ENCODE data around the gene EFHC2.

DNA sequence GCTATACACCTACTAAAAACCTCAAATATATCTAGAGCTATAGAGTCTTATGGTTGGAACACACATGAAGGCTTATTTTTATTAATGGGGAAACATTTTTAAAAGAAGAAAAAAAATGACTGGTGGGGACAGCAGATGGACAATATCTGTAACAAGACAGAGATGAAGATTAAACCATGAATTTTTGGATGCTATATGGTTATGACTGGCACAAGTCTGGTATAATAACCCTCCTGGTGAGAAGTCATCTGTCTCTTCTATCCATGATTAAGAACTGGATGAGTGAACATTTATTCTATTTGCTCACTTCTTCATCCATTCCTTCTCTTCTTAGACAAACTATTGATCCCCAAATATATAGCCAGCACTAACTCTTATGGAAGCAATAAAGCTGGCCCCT, 104.4 kb downstream of the EFHC2 start:
- TF ChIP-seq, protein P1, sequence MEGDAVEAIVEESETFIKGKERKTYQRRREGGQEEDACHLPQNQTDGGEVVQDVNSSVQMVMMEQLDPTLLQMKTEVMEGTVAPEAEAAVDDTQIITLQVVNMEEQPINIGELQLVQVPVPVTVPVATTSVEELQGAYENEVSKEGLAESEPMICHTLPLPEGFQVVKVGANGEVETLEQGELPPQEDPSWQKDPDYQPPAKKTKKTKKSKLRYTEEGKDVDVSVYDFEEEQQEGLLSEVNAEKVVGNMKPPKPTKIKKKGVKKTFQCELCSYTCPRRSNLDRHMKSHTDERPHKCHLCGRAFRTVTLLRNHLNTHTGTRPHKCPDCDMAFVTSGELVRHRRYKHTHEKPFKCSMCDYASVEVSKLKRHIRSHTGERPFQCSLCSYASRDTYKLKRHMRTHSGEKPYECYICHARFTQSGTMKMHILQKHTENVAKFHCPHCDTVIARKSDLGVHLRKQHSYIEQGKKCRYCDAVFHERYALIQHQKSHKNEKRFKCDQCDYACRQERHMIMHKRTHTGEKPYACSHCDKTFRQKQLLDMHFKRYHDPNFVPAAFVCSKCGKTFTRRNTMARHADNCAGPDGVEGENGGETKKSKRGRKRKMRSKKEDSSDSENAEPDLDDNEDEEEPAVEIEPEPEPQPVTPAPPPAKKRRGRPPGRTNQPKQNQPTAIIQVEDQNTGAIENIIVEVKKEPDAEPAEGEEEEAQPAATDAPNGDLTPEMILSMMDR (IDR thresholded peaks at IDR 0.05; ENCODE audit: control extremely low read depth in 1 of 3, insufficient read depth in 1 of 3, low read depth in 1 of 3, low read length in 3 of 3): no peak
- TF ChIP-seq EP300 (IDR thresholded peaks at IDR 0.05; ENCODE audit: borderline replicate concordance in 1 of 2, low read depth in 2 of 2, low read length in 2 of 2): no peak
- TF ChIP-seq SIX5 (IDR thresholded peaks at IDR 0.05; ENCODE audit: low read depth, low read length): no peak
- no peak for TF ChIP-seq RNF2 (IDR thresholded peaks at IDR 0.05; ENCODE audit: borderline replicate concordance, low read depth, low read length, missing control alignments, poor library complexity, severe bottlenecking)
- no peak for TF ChIP-seq POLR2A (IDR thresholded peaks at IDR 0.05; ENCODE audit: control extremely low read depth in 1 of 2, low read depth in 2 of 2, low read length in 2 of 2)
- TF ChIP-seq GTF2F1 (IDR thresholded peaks at IDR 0.05; ENCODE audit: borderline replicate concordance, low read depth, low read length): no peak
- TF ChIP-seq SIN3A (conservative IDR thresholded peaks at IDR 0.05 in 1 of 2, IDR thresholded peaks at IDR 0.05 in 1 of 2; ENCODE audit: low read depth in 1 of 2, low read length in 2 of 2): no peak
- no peak for TF ChIP-seq RAD21 (IDR thresholded peaks at IDR 0.05 in 1 of 2, conservative IDR thresholded peaks at IDR 0.05 in 1 of 2; ENCODE audit: low read depth in 2 of 2, low read length in 2 of 2)
- TF ChIP-seq USF2 (IDR thresholded peaks at IDR 0.05; ENCODE audit: low read length): no peak
- TF ChIP-seq, protein P2, sequence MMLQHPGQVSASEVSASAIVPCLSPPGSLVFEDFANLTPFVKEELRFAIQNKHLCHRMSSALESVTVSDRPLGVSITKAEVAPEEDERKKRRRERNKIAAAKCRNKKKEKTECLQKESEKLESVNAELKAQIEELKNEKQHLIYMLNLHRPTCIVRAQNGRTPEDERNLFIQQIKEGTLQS (IDR thresholded peaks at IDR 0.05; ENCODE audit: insufficient read depth, low read depth, low read length): no peak
- no peak for TF ChIP-seq ZNF274 (IDR thresholded peaks at IDR 0.05; ENCODE audit: borderline replicate concordance, extremely low read depth, low read length)
- no peak for TF ChIP-seq RFX5 (IDR thresholded peaks at IDR 0.05; ENCODE audit: borderline replicate concordance, low read depth, low read length)
- no peak for TF ChIP-seq TCF12 (IDR thresholded peaks at IDR 0.05; ENCODE audit: low read depth, low read length)
